HG03139 (cell line): ENCODE results near the gene MGME1.

Source experiments
- ATAC-seq: cut with Tn5 transposase; IDR thresholded peaks from one replicate; pipeline ENCODE4 v1.9.1; 2021; ENCODE audit not compliant: unreplicated experiment

MGME1 gene

GRCh38 chr20:17992224-17992637, 23.4 kb downstream of the MGME1 start:
- no peak for ATAC-seq

GRCh38 chr20:17992847-17993513, 24.2 kb downstream of the MGME1 start:
- ATAC-seq, result no peak

GRCh38 chr20:17993546-17993945, 24.7 kb downstream of the MGME1 start:
- ATAC-seq, result no peak

- ATAC-seq, result no peak
These were observed 27.4 kb downstream of the MGME1 start for GRCh38 chr20:17995967-17996819.

GRCh38 chr20:17998446-17998845, 29.6 kb downstream of the MGME1 start:
- ATAC-seq, result peak; percentile 62

- no peak for ATAC-seq
These were observed 30.7 kb downstream of the MGME1 start for GRCh38 chr20:17999566-17999965.

GRCh38 chr20:18001131-18001921, 32.5 kb downstream of the MGME1 start:
- no peak for ATAC-seq

GRCh38 chr20:18003897-18004296, 35.1 kb downstream of the MGME1 start:
- no peak for ATAC-seq

- ATAC-seq, result no peak
These were observed 35.7 kb downstream of the MGME1 start for GRCh38 chr20:18004384-18005031.

- peak; percentile 95 for ATAC-seq
These were observed 36.6 kb downstream of the MGME1 start for GRCh38 chr20:18005170-18005989.

GRCh38 chr20:18005990-18006364, 37.2 kb downstream of the MGME1 start:
- no peak for ATAC-seq

- ATAC-seq, result no peak
These were observed 37.9 kb downstream of the MGME1 start for GRCh38 chr20:18006684-18007083.

GRCh38 chr20:18007534-18008292, 38.9 kb downstream of the MGME1 start:
- no peak for ATAC-seq

- ATAC-seq, result no peak
These were observed 40.3 kb downstream of the MGME1 start for GRCh38 chr20:18009116-18009515.

GRCh38 chr20:18011482-18011881, 42.7 kb downstream of the MGME1 start:
- no peak for ATAC-seq

GRCh38 chr20:18011951-18012645, 43.3 kb downstream of the MGME1 start:
- no peak for ATAC-seq

GRCh38 chr20:18012901-18013300, 44.1 kb downstream of the MGME1 start:
- ATAC-seq, result no peak

- no peak for ATAC-seq
These were observed 45.6 kb downstream of the MGME1 start for GRCh38 chr20:18014411-18014810.

GRCh38 chr20:18016772-18017171, 48.0 kb downstream of the MGME1 start:
- ATAC-seq, result no peak
